Mesendoderm (in vitro differentiated cells): ENCODE data around the gene CROT.

Experiments
- DNase-seq: peaks from one replicate; pipeline ENCODE4 v3.0.0; 2013
- H2AK5ac ChIP-seq: 2 replicates; pipeline ENCODE4 v1.6.1; 2013; ENCODE audit warnings: low read length, inconsistent platforms
- H2BK120ac ChIP-seq: 2 replicates; pipeline ENCODE4 v1.6.1; 2013; ENCODE audit warnings: low read depth, mild to moderate bottlenecking, low read length, moderate library complexity, mixed read lengths
- H2BK15ac ChIP-seq: replicated peaks from 2 replicates; pipeline ENCODE4 v1.6.1; 2013; ENCODE audit warnings: low read depth, mild to moderate bottlenecking, moderate library complexity
- H2BK5ac ChIP-seq: 2 replicates; pipeline ENCODE4 v1.6.1; 2013; ENCODE audit warnings: low read length, inconsistent platforms
- H3K18ac ChIP-seq: 2 replicates; pipeline ENCODE4 v1.6.1; 2013; ENCODE audit warnings: mild to moderate bottlenecking, low read length, mixed read lengths
- H3K23ac ChIP-seq: one replicate; pipeline ENCODE4 v1.6.1; 2013; ENCODE audit warnings: low read length
- H3K27ac ChIP-seq: 2 replicates; pipeline ENCODE4 v1.5.1; 2013; ENCODE audit warnings: low read depth, mild to moderate bottlenecking, inconsistent platforms, low read length, moderate library complexity
- H3K27me3 ChIP-seq: 2 replicates; pipeline ENCODE4 v1.6.1; 2013; ENCODE audit warnings: low read length, control low read depth, mild to moderate bottlenecking, inconsistent platforms; ENCODE audit not compliant: insufficient read depth, poor library complexity
- H3K36me3 ChIP-seq: 2 replicates; pipeline ENCODE4 v1.6.1; 2013; ENCODE audit warnings: low read length, inconsistent platforms; ENCODE audit not compliant: control insufficient read depth, insufficient read depth
- H3K4ac ChIP-seq: one replicate; pipeline ENCODE4 v1.6.1; 2013; ENCODE audit warnings: low read depth, mild to moderate bottlenecking, low read length, moderate library complexity
- H3K4me1 ChIP-seq: 2 replicates; pipeline ENCODE4 v1.6.1; 2013; ENCODE audit warnings: low read depth, low read length, inconsistent platforms; ENCODE audit not compliant: control insufficient read depth
- H3K4me2 ChIP-seq: 2 replicates; pipeline ENCODE4 v1.6.1; 2013; ENCODE audit warnings: low read length
- H3K4me3 ChIP-seq: 2 replicates; pipeline ENCODE4 v1.5.1; 2013; ENCODE audit warnings: mild to moderate bottlenecking, low read length
- H3K56ac ChIP-seq: one replicate; pipeline ENCODE4 v1.6.1; 2013; ENCODE audit warnings: low read length
- H3K79me1 ChIP-seq: 2 replicates; pipeline ENCODE4 v1.6.1; 2013; ENCODE audit warnings: low read length, inconsistent platforms
- H3K79me2 ChIP-seq: 2 replicates; pipeline ENCODE4 v1.6.1; 2013; ENCODE audit warnings: mild to moderate bottlenecking, low read length; ENCODE audit not compliant: control insufficient read depth, insufficient read depth
- H3K9ac ChIP-seq: 2 replicates; pipeline ENCODE4 v1.6.1; 2013; ENCODE audit warnings: low read length, inconsistent platforms
- H4K5ac ChIP-seq: one replicate; pipeline ENCODE4 v1.6.1; 2013; ENCODE audit warnings: low read length
- H4K8ac ChIP-seq: one replicate; pipeline ENCODE4 v1.6.1; 2013; ENCODE audit warnings: low read depth, mild to moderate bottlenecking, control low read depth, low read length, moderate library complexity
- WGBS: extraction: QIAGEN DNeasy Blood & Tissue Kit; methylation state at CpG from one replicate; pipeline ENCODE4 v1.1.7; 2013; ENCODE audit warnings: low lambda C conversion rate, missing lambda C conversion rate; ENCODE audit not compliant: insufficient coverage; ENCODE audit errors: extremely low coverage; 5-methylcytosine and 5-hydroxymethylcytosine counted together

The CROT gene

GRCh38 chr7:87325576-87326370, 19.7 kb upstream of the CROT start:
- no peak overlapping the region for H3K4ac ChIP-seq
- H2AK5ac ChIP-seq = no peak overlapping the region
- no peak overlapping the region for H2BK5ac ChIP-seq
- H4K8ac ChIP-seq = no peak overlapping the region
- no peaks in the 10 kb centered on the region for H3K36me3 ChIP-seq
- DNase-seq = no peak
- H2BK120ac ChIP-seq = no peak overlapping the region
- H3K27me3 ChIP-seq = no peaks in the 10 kb centered on the region
- H3K18ac ChIP-seq = no peak overlapping the region
- H3K4me2 ChIP-seq = no peak overlapping the region
- H3K4me3 ChIP-seq = no peak overlapping the region
- H2BK15ac ChIP-seq = no peak overlapping the region
- H3K56ac ChIP-seq = no peak overlapping the region
- no peaks in the 10 kb centered on the region for H3K79me2 ChIP-seq
- H3K23ac ChIP-seq = no peak overlapping the region
- no peak overlapping the region for H3K27ac ChIP-seq
- H4K5ac ChIP-seq = no peak overlapping the region
- H3K9ac ChIP-seq = no peak overlapping the region
- 100% methylated on average over 1 of the region's 2 CpGs for WGBS
- H3K79me1 ChIP-seq = no peaks in the 10 kb centered on the region
- no peaks in the 10 kb centered on the region for H3K4me1 ChIP-seq

GRCh38 chr7:87328281-87328680, 17.2 kb upstream of the CROT start:
- Histone ChIP-seq H2BK5ac (no peak overlapping the region), H3K23ac (no peak overlapping the region), H3K4me1 (no peaks in the 10 kb centered on the region), H3K4ac (no peak overlapping the region), H3K27me3 (no peaks in the 10 kb centered on the region), H3K56ac (no peak overlapping the region), H4K5ac (no peak overlapping the region), H3K36me3 (no peaks in the 10 kb centered on the region), H3K79me1 (no peaks in the 10 kb centered on the region), H2BK15ac (no peak overlapping the region), H3K4me2 (no peak overlapping the region), H3K9ac (no peak overlapping the region), H4K8ac (no peak overlapping the region), H2BK120ac (no peak overlapping the region), H3K79me2 (no peaks in the 10 kb centered on the region), H3K4me3 (peak overlapping the region; percentile 11), H2AK5ac (no peak overlapping the region), H3K27ac (no peak overlapping the region), H3K18ac (no peak overlapping the region)
- no CpG with 5 or more reads among the region's 3 CpGs for WGBS
- peak; percentile 49 for DNase-seq

GRCh38 chr7:87330316-87330715, 15.1 kb upstream of the CROT start:
- Histone ChIP-seq H3K79me2 (no peaks in the 10 kb centered on the region), H3K4me1 (no peaks in the 10 kb centered on the region), H2BK120ac (no peak overlapping the region), H3K4ac (no peak overlapping the region), H3K4me2 (no peak overlapping the region), H4K5ac (no peak overlapping the region), H3K23ac (no peak overlapping the region), H3K79me1 (no peaks in the 10 kb centered on the region), H3K36me3 (no peaks in the 10 kb centered on the region), H4K8ac (no peak overlapping the region), H3K27ac (no peak overlapping the region), H3K56ac (no peak overlapping the region), H3K4me3 (no peak overlapping the region), H2BK5ac (no peak overlapping the region), H3K18ac (peak overlapping the region; percentile 29), H3K27me3 (no peaks in the 10 kb centered on the region), H2BK15ac (no peak overlapping the region), H3K9ac (no peak overlapping the region), H2AK5ac (no peak overlapping the region)
- no peak for DNase-seq
- no CpG with 5 or more reads among the region's 3 CpGs for WGBS

DNA sequence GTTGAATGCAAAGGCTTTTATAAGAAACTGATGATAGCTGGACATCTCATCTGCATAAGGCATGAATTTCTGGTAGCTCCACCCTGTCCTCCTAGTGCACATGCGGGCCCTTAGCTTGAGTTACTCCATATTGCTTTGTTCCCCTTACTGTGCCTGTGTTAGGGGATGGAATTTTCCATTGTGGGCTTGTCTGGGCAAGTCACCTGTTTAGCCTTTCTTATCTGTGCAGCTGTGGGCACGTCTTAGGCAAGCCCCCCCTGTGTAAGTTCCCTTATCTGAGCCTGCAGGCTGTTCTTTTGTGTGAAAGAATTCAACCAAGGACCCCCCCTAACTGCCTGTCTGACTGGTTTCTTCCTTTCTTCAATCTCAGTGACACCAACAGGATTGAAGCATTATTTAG, 14.5 kb upstream of the CROT start:
- peak; percentile 60 for DNase-seq
- H3K4me2 ChIP-seq = no peak overlapping the region
- no peaks in the 10 kb centered on the region for H3K27me3 ChIP-seq
- no peak overlapping the region for H3K4ac ChIP-seq
- no peak overlapping the region for H4K5ac ChIP-seq
- no peaks in the 10 kb centered on the region for H3K36me3 ChIP-seq
- H4K8ac ChIP-seq = no peak overlapping the region
- no peak overlapping the region for H3K23ac ChIP-seq
- no peak overlapping the region for H2BK15ac ChIP-seq
- H3K56ac ChIP-seq = no peak overlapping the region
- no peaks in the 10 kb centered on the region for H3K79me2 ChIP-seq
- WGBS = no CpG with 5 or more reads among the region's 2 CpGs
- peak overlapping the region; percentile 19 for H2BK120ac ChIP-seq
- H2AK5ac ChIP-seq = no peak overlapping the region
- H3K9ac ChIP-seq = no peak overlapping the region
- peak overlapping the region; percentile 29 for H3K18ac ChIP-seq
- no peak overlapping the region for H3K27ac ChIP-seq
- H3K4me1 ChIP-seq = no peaks in the 10 kb centered on the region
- no peak overlapping the region for H3K4me3 ChIP-seq
- no peaks in the 10 kb centered on the region for H3K79me1 ChIP-seq
- no peak overlapping the region for H2BK5ac ChIP-seq

DNA sequence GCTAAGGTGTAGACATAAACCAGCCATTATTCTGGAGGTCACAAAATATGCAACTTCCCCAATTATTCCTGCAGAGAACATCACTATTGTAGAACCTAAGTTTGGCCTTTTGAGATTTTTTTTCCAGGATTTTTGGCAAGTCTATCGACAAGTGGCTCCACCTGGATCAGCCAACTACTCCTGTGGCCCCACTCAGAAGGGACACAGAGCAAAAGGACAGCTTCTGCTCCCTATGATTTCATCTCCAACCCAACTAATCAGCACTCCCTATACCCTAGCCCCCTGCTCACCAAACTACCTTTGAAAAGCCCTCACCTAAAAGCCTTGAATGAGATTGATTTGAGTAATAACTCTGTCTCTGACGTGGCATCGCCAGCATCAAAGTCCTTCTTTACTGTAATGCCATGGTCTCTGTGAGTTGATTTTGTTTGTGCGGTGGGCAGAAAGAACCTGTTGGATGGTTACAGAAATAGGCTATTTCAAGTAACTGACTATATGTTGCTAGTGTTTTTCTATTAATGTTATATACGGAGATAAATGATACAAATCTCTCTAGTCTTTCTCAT, 13.7 kb upstream of the CROT start:
- H2AK5ac ChIP-seq = no peak overlapping the region
- peak overlapping the region; percentile 19 for H2BK120ac ChIP-seq
- H3K18ac ChIP-seq = peak overlapping the region; percentile 45
- no peak overlapping the region for H3K4me3 ChIP-seq
- H2BK15ac ChIP-seq = no peak overlapping the region
- no peak overlapping the region for H4K8ac ChIP-seq
- no peaks in the 10 kb centered on the region for H3K79me2 ChIP-seq
- no peaks in the 10 kb centered on the region for H3K27me3 ChIP-seq
- H3K4ac ChIP-seq = no peak overlapping the region
- DNase-seq = no peak
- H3K4me2 ChIP-seq = no peak overlapping the region
- H3K23ac ChIP-seq = no peak overlapping the region
- no peak overlapping the region for H3K9ac ChIP-seq
- H3K27ac ChIP-seq = no peak overlapping the region
- H3K56ac ChIP-seq = no peak overlapping the region
- H2BK5ac ChIP-seq = no peak overlapping the region
- no peaks in the 10 kb centered on the region for H3K79me1 ChIP-seq
- WGBS = no CpG with 5 or more reads among the region's 5 CpGs
- no peaks in the 10 kb centered on the region for H3K4me1 ChIP-seq
- no peak overlapping the region for H4K5ac ChIP-seq
- H3K36me3 ChIP-seq = no peaks in the 10 kb centered on the region
